Measurements from ENCODE around the gene ARHGAP6. TPM values are rescaled to one million over a fixed set of nuclear protein-coding genes. Genes with fewer than 3 reads are reported as not detected.

ARHGAP6 gene
- total RNA-seq, 4 donors from 2014 or later = 17.2 to 47.0 (median 21.6) TPM

DNA sequence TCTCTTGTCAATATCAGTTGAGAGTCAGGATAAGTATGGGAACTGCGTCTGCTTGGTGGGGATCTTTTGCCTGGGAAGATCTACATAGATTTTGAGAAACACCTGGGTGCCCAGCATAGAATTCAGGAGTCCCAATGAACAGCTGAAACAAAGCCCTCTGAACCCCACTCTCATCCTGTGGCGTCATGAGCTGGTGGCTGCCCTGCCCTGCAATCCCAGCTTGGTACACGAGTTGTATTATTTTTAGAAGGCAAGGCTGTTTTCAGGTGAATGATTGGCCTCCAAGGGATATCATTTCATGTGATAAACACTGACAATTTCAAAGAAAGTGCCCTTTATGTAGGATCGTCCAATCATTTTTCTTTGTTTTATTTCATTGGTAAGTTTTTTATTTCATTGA lies 493.8 kb downstream of the ARHGAP6 start:
- no peak for TF ChIP-seq POLR2A (IDR thresholded peaks at IDR 0.05)
- TF ChIP-seq, protein P1, sequence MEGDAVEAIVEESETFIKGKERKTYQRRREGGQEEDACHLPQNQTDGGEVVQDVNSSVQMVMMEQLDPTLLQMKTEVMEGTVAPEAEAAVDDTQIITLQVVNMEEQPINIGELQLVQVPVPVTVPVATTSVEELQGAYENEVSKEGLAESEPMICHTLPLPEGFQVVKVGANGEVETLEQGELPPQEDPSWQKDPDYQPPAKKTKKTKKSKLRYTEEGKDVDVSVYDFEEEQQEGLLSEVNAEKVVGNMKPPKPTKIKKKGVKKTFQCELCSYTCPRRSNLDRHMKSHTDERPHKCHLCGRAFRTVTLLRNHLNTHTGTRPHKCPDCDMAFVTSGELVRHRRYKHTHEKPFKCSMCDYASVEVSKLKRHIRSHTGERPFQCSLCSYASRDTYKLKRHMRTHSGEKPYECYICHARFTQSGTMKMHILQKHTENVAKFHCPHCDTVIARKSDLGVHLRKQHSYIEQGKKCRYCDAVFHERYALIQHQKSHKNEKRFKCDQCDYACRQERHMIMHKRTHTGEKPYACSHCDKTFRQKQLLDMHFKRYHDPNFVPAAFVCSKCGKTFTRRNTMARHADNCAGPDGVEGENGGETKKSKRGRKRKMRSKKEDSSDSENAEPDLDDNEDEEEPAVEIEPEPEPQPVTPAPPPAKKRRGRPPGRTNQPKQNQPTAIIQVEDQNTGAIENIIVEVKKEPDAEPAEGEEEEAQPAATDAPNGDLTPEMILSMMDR (IDR thresholded peaks at IDR 0.05) = no peak
- Histone ChIP-seq H3K36me3 (no peaks in the 10 kb centered on the region), H3K27ac (peak overlapping the region in 1 of 2 donors; percentile 33), H3K4me3 (no peak overlapping the region), H3K4me1 (no peaks in the 10 kb centered on the region), H3K27me3 (no peaks in the 10 kb centered on the region), H3K9me3 (no peaks in the 10 kb centered on the region)
- DNase-seq = no peak
- intact Hi-C loops (cut with DNase I; ENCODE audit: low total_unique reads) = no loop called here

DNA sequence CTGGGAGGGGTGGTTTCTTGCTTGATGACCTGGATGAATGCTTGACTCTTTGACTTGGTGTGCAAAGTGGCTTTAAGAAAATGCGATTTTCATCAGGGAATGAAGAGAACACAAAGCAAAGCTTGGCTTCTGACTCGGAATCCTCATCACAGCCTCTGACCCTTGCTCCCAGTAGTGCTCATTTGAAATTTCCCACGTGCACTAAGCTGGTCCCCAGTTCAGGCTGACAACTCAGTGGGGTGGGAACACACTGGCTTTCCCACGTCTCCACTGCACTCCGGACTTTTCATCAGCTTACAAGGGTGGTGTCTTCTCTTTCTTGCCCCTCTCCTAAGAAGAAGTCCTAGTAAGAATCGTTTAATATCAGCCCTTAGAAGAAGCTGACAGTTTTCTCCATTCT lies 501.3 kb downstream of the ARHGAP6 start:
- Histone ChIP-seq H3K9me3 (no peaks in the 10 kb centered on the region), H3K27ac (no peak overlapping the region)
- intact Hi-C loops (cut with DNase I; ENCODE audit: low total_unique reads) = no loop called here

DNA sequence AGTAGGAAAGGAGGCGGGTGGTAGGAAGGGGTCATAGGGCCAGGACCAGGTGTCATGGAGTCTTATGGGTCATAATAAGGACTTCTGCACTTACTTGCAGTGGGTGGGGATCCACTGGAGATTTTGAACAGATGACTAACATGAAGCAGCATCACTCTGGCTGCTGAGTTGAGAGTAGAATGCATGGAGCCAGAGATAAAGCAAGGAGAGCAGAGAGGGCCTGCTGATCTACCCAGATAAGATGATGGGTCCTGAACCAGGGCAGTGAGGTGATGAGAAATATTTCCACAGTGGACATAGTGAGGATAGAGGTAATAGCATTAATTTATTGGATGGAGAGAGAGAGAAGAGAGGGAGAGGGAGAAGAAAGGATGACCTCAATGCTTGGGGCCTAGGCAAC lies 506.6 kb downstream of the ARHGAP6 start:
- DNase-seq = no peak

More for the DNA sequence above, 501.3 kb downstream of the ARHGAP6 start:
- no peak for DNase-seq
- H3K4me1 ChIP-seq = no peaks in the 10 kb centered on the region
- no peak for TF ChIP-seq POLR2A (IDR thresholded peaks at IDR 0.05)
- TF ChIP-seq, protein P1 (IDR thresholded peaks at IDR 0.05) = no peak
- H3K27me3 ChIP-seq = no peaks in the 10 kb centered on the region
- no peaks in the 10 kb centered on the region for H3K36me3 ChIP-seq
- no peak overlapping the region for H3K4me3 ChIP-seq

DNA sequence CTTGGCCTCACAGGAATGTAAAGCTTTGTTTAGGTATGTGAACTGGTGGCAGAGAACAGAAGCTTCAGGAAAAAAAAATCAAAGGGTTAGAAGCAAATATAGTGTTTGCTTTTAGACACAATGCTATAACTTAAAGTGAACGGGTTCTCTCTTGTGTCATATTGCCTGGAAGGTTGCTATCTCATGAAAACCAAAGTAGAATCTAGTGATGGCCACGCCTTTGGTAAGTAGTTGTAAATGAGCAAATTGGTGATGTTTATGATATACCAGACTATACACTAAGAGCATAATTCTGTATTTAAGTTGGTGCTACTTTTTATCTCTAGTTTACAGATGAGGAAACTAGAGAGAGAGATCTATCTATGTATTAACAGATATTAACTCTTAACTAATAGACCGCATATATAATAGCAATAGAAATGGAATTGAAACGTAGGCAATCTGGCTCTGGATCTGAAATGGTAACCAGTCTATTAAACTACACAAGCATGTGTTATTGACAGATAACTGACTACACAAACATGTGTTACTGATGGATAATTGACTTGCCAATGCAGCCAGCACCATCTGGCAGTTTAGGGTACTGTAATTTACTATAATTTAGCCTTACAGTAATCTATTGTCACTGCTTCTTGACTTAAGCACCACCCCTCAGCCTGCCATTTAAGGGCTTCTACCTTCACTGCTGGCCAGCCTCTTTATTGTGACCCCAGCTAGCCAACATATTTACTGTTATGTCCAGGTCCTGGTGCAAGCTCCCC lies 513.7 kb downstream of the ARHGAP6 start:
- no peak for DNase-seq
- no peak for TF ChIP-seq POLR2A (IDR thresholded peaks at IDR 0.05)
- TF ChIP-seq, protein P1 (IDR thresholded peaks at IDR 0.05) = no peak
- Histone ChIP-seq H3K36me3 (no peaks in the 10 kb centered on the region), H3K27me3 (no peaks in the 10 kb centered on the region), H3K9me3 (no peaks in the 10 kb centered on the region), H3K27ac (no peak overlapping the region), H3K4me1 (no peaks in the 10 kb centered on the region), H3K4me3 (no peak overlapping the region)
- intact Hi-C loops (cut with DNase I; ENCODE audit: low total_unique reads) = no loop called here

More for the DNA sequence above, 506.6 kb downstream of the ARHGAP6 start:
- no peak overlapping the region for H3K27ac ChIP-seq
- intact Hi-C loops (cut with DNase I; ENCODE audit: low total_unique reads) = no loop called here
- no peaks in the 10 kb centered on the region for H3K9me3 ChIP-seq
- H3K36me3 ChIP-seq = no peaks in the 10 kb centered on the region
- no peaks in the 10 kb centered on the region for H3K27me3 ChIP-seq
- no peak overlapping the region for H3K4me3 ChIP-seq
- TF ChIP-seq, protein P1 (IDR thresholded peaks at IDR 0.05) = no peak
- TF ChIP-seq POLR2A (IDR thresholded peaks at IDR 0.05) = no peak
- H3K4me1 ChIP-seq = no peaks in the 10 kb centered on the region

DNA sequence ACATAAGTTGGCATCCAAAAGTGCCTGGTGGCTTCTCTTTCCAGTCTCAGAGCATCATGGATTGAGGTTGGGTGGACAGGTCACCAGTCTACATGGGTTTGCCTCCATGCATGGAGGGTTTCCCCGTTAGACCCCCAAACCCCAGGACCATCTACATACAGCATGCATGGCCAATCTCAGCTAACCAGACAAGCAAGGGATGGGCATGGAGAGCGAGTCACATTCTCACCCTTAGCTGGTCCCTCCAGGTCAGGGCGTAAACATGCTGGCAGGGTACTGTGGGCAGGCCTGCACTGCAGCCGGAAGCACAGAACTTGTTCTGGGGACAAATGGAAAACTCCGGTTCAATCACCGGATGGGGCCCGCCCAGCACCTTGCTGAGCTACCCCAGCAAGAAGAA lies 517.3 kb downstream of the ARHGAP6 start:
- no peak for DNase-seq
- no peaks in the 10 kb centered on the region for H3K27me3 ChIP-seq
- H3K36me3 ChIP-seq = no peaks in the 10 kb centered on the region
- intact Hi-C loops (cut with DNase I; ENCODE audit: low total_unique reads) = no loop called here
- H3K9me3 ChIP-seq = no peaks in the 10 kb centered on the region
- H3K27ac ChIP-seq = no peak overlapping the region
- TF ChIP-seq, protein P1 (IDR thresholded peaks at IDR 0.05) = no peak
- no peak for TF ChIP-seq POLR2A (IDR thresholded peaks at IDR 0.05)
- H3K4me3 ChIP-seq = no peak overlapping the region
- no peaks in the 10 kb centered on the region for H3K4me1 ChIP-seq

All from uterus (tissue), 4 donors.